Stimulated activated CD8-positive, alpha-beta memory T cell treated with anti-CD3 and anti-CD28 coated beads, Interleukin-15, amount 100 ng/mL, for 1 hour (primary cell): ENCODE measurements around the gene TLCD3B.

Source experiments
- DNase-seq: peaks from one replicate; pipeline ENCODE4 v3.0.0-alpha.2; 2020; ENCODE audit warnings: low read depth

Gene TLCD3B

DNA sequence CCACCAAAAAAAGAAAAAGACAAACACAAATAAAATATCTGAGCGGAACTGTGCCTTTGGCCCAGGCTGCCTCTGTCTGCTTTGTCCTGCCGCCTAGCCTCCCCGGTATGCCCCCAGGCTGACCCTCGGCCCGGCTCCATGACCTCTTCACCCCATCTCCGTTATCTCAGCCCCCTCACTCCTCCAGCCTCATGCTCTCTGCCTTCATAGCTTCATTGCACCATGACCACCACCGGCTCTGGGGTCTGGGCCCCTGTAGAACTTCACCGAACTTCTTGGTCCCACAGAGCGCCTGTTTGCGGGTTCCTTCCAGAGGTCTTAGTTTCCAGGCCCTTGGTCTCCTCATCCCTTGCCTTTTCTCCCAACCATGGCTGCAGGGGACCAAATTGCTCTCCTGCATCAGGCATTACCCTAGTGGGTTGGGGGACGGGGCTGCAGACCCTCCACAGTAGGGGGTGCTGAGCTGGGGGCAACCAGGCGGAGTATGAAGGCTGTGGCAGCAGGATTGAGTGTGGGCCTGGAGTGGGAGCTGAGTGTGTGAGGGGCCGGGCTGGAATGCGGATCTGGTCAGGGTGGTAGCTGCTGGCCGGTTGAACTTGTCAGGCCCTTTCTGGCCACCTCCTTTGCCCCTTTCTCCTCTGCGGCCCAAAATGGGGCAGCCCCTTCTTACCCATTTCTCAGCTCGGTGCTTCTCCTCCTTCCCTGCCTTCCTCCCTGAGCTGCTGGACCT is 42.6 kb downstream of the TLCD3B start:
- DNase-seq, result no peak

- DNase-seq, result no peak
Measured at GRCh38 chr16:29987371-29988085, 43.5 kb downstream of the TLCD3B start.

DNA sequence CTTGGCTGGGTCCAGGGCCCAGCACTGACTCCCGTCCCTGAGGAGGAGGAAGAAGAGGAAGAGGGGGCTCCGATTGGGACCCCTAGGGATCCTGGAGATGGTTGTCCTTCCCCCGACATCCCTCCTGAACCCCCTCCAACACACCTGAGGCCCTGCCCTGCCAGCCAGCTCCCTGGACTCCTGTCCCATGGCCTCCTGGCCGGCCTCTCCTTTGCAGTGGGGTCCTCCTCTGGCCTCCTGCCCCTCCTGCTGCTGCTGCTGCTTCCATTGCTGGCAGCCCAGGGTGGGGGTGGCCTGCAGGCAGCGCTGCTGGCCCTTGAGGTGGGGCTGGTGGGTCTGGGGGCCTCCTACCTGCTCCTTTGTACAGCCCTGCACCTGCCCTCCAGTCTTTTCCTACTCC is 44.1 kb downstream of the TLCD3B start:
- no peak for DNase-seq

DNA sequence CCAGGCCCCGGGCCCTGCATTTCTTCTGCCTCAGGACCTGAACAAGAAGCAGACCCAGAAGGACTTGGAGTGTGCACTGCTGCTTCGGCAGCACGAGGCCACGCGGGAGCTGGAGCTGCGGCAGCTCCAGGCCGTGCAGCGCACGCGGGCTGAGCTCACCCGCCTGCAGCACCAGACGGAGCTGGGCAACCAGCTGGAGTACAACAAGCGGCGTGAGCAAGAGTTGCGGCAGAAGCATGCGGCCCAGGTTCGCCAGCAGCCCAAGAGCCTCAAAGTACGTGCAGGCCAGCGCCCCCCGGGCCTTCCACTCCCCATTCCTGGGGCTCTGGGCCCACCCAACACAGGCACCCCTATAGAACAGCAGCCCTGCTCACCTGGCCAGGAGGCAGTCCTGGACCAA is 44.8 kb downstream of the TLCD3B start:
- DNase-seq, result no peak

DNA sequence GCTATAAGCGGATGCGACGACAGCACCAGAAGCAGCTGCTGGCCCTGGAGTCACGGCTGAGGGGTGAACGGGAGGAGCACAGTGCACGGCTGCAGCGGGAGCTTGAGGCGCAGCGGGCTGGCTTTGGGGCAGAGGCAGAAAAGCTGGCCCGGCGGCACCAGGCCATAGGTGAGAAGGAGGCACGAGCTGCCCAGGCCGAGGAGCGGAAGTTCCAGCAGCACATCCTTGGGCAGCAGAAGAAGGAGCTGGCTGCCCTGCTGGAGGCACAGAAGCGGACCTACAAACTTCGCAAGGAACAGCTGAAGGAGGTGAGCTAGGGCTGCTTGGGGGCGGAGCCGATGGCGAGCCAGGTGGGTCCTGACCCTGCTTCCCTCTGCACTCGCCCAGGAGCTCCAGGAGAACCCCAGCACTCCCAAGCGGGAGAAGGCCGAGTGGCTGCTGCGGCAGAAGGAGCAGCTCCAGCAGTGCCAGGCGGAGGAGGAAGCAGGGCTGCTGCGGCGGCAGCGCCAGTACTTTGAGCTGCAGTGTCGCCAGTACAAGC is 45.7 kb downstream of the TLCD3B start:
- no peak for DNase-seq

- DNase-seq, result no peak
Measured at GRCh38 chr16:29984764-29985147, 46.3 kb downstream of the TLCD3B start.

DNA sequence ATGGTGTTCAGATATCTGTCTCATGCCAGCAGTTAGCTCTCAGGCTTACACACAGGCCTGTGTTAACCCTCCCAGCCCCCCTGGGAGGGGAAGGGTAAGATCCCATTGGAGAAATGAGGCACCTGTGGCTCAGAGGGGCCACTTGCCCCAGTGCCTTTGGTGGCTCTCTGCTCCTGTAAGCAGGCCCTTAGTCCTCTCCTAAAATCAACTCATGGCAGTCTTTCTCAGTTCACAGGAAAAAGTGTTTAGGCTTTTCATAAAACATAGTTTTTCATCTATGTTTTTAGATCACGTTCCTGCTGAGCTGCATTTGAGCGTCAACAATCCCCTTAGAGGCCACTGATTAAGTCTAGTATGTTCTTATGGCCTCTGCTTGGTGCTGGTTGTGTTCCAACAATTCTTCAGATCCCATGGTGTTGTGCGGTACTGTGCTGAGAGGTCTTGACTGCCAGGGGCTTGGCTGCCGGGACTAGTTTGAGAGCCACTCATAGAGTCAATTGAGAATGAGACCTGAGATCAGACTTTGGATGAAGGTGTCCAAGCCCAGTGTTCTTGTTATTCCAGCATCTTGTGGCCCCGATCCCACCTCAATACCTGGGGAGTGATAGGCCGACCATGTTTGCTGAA is 46.8 kb downstream of the TLCD3B start:
- no peak for DNase-seq

- DNase-seq, result no peak
Measured at GRCh38 chr16:29983420-29984136, 47.5 kb downstream of the TLCD3B start.

DNA sequence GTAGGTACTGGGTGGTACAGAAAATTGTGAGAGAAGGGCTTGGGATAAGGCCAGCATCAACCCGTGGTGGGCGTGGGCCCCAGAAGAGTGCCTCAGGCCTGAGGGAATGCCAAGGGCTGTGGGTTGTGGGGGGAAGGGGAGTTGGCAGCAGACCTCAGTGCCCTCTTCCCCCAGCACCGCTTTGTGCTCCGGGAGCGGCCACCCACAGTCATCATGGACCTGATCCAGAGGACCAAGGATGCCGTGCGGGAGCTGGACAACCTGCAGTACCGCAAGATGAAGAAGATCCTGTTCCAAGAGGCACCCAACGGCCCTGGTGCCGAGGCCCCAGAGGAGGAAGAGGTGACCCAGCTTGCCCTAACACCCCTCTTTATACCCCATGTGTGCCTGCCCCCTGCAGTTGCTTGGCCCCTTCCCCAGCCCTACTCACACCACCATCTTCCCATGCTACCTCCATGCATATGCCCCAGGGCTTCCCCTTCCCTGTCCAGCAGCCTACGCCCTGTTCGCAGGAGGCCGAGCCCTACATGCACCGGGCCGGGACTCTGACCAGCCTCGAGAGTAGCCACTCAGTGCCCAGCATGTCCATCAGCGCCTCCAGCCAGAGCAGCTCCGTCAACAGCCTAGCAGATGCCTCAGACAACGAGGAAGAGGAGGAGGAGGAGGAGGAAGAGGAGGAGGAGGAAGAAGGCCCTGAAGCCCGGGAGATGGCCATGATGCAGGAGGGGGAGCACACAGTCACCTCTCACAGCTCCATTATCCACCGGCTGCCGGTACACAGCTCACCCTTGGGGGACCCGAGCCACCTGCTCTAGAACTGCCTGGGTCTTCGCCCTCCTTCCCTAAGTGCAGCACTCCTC is 48.3 kb downstream of the TLCD3B start:
- DNase-seq, result no peak

DNA sequence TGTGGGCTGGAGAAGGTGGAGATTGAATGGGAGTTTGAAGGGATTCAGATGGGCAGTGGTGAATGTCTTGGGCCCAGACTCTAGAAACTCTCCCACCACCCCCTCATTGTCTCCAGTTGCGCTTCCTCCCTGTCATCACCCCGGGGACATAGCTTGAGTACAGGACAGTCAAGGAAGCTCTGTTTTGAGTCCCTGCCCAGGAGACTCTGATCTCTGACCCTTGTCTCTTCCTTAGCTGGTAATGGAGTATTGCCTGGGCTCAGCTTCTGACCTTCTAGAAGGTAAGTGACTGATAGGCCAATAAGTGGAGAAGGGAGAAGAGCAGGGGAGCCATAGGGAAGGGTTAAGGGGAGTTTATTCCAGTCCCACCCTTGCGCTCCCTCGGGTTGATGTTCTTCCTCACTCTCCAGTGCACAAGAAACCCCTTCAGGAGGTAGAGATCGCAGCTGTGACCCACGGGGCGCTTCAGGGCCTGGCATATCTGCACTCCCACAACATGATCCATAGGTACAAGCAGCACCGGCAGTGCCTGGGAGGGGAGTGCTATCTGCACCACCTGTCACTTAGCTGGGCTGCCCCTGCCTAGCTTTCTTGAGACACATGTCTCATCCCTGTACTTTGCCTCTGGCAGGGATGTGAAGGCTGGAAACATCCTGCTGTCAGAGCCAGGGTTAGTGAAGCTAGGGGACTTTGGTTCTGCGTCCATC is 52.4 kb downstream of the TLCD3B start:
- DNase-seq, result no peak

- no peak for DNase-seq
Measured at GRCh38 chr16:29978081-29978480, 53.0 kb downstream of the TLCD3B start.

- DNase-seq, result no peak
Measured at GRCh38 chr16:29977063-29977825, 53.8 kb downstream of the TLCD3B start.

DNA sequence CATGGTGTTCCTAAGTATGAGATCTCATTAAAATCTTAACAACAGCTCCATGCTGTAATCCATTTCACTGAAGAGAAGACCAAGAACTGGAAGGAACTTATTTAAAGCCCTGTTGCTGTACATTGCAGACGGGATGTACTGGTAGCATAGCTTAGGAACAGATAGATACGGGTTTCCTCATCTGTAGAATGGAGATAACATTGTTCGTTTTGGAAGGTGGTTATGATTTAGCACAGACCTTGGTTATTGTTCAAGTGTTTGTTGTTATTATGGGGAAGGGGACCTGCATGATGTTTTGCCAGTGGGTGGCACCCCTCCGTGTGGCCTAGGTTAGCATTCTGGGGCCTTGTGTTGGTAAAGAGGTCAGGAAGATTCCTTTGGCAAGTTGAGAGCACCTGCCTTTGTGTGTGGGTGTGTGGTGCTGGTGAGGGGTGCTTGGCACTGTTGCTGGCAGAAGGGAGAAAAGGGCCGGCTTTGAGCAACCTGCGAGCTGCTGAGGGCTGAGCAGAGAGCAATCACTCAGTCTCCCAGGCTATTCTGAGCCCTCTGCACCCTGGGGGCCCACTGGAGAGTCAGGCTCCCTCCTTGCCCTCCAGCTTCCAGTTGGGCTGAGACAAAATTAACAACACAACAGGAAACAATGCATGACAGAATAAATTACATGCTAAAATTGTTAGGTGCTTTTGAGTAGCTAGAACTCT is 55.1 kb downstream of the TLCD3B start:
- no peak for DNase-seq

GRCh38 chr16:29975134-29975538 is 55.9 kb downstream of the TLCD3B start:
- no peak for DNase-seq
